SK-N-SH (cell line): Measurements from ENCODE around the gene OGFOD2. TPM values are rescaled to one million over a fixed set of nuclear protein-coding genes. Genes with fewer than 3 reads are reported as not detected.

Experiments used
- CTCF ChIA-PET: fragments of 300-600, 350-600 bp; formaldehyde crosslinking; extraction: SDS; loops from one replicate; lab custom pipeline; 2021; lab: Yijun Ruan, JAX
- POLR2A ChIA-PET: fragments of 350-600 bp; sonication (Branson Sonifier 250); formaldehyde crosslinking; extraction: SDS; loops from one replicate; lab custom pipeline; 2020; ENCODE audit warnings: antibody characterized with exemption, inconsistent platforms; lab: Yijun Ruan, JAX
- DNase-seq: peaks from one replicate; pipeline ENCODE4 v3.0.0; 2012
- H2AFZ ChIP-seq: fragments of 200-600 bp; sonication (generic); 2 replicates; pipeline ENCODE4 v1.8.1; 2016; ENCODE audit warnings: antibody characterized with exemption, mild to moderate bottlenecking, low read depth
- H3F3A ChIP-seq: fragments of 200-600 bp; sonication (generic); replicated peaks from 2 replicates; pipeline ENCODE3; 2016; ENCODE audit warnings: antibody characterized with exemption, mild to moderate bottlenecking; ENCODE audit not compliant: insufficient read depth
- H3K27ac ChIP-seq, 2 experiments: fragments of 200-500 bp in 1 of 2; fragments of 200-600 bp in 1 of 2; sonication (Bioruptor generic) in 1 of 2; sonication (generic), shearing (Covaris generic) in 1 of 2; 2 replicates each; pipeline versions ENCODE4 v1.5.1 to v1.6.1; 2014 to 2016; ENCODE audit warnings: low read depth in 2 of 2, inconsistent platforms in 1 of 2, low read length in 1 of 2, mild to moderate bottlenecking in 1 of 2, mixed read lengths in 1 of 2
- H3K27me3 ChIP-seq: fragments of 200-600 bp; sonication (generic), shearing (Covaris generic); 2 replicates; pipeline ENCODE4 v1.6.1; 2016; ENCODE audit warnings: mixed run types; ENCODE audit not compliant: insufficient read depth
- H3K36me3 ChIP-seq, 2 experiments: fragments of 200-500 bp in 1 of 2; fragments of 200-600 bp in 1 of 2; sonication (Bioruptor generic) in 1 of 2; sonication (generic) in 1 of 2; replicated peaks in 1 of 2; 2 replicates each; pipeline versions ENCODE3 to v1.5.1; 2014 to 2016; ENCODE audit warnings: low read length in 1 of 2, mild to moderate bottlenecking in 1 of 2; ENCODE audit not compliant: insufficient read depth in 2 of 2, control insufficient read depth in 1 of 2
- H3K4me1 ChIP-seq, 2 experiments: fragments of 200-500 bp in 1 of 2; fragments of 200-600 bp in 1 of 2; sonication (Bioruptor generic) in 1 of 2; sonication (generic), shearing (Covaris generic) in 1 of 2; 2 replicates each; pipeline versions ENCODE4 v1.5.1 to v1.6.1; 2014 to 2016; ENCODE audit warnings: low read depth in 1 of 2, low read length in 1 of 2, mixed run types in 1 of 2; ENCODE audit not compliant: insufficient read depth in 2 of 2, control insufficient read depth in 1 of 2
- H3K4me2 ChIP-seq: fragments of 200-600 bp; sonication (generic), shearing (Covaris generic); 2 replicates; pipeline ENCODE4 v1.6.1; 2017; ENCODE audit warnings: mixed run types
- H3K4me3 ChIP-seq, 2 experiments: fragments of 200-500 bp in 1 of 2; fragments of 200-600 bp in 1 of 2; sonication (Bioruptor generic) in 1 of 2; sonication (generic), shearing (Covaris generic) in 1 of 2; 2 replicates each; pipeline versions ENCODE4 v1.5.1 to v1.8.1; 2014 to 2016; ENCODE audit warnings: low read depth in 2 of 2, inconsistent platforms in 1 of 2, low read length in 1 of 2, mild to moderate bottlenecking in 1 of 2, mixed read lengths in 1 of 2, moderate library complexity in 1 of 2
- H3K79me2 ChIP-seq: fragments of 200-600 bp; sonication (generic); 2 replicates; pipeline ENCODE4 v1.8.1; 2017; ENCODE audit warnings: mild to moderate bottlenecking; ENCODE audit not compliant: insufficient read depth
- H3K9ac ChIP-seq: fragments of 200-600 bp; sonication (generic); 2 replicates; pipeline ENCODE4 v1.6.1; 2017; ENCODE audit warnings: mixed run types
- H3K9me2 ChIP-seq: fragments of 200-600 bp; sonication (generic); 2 replicates; pipeline ENCODE4 v1.6.1; 2017; ENCODE audit warnings: mixed run types
- H3K9me3 ChIP-seq: fragments of 200-600 bp; sonication (generic); 2 replicates; pipeline ENCODE4 v1.6.1; 2017; ENCODE audit warnings: mixed run types, mild to moderate bottlenecking, moderate library complexity
- H4K20me1 ChIP-seq: fragments of 200-600 bp; sonication (generic); 2 replicates; pipeline ENCODE4 v1.6.1; 2017; ENCODE audit warnings: mild to moderate bottlenecking, mixed run types; ENCODE audit not compliant: insufficient read depth
- CHD2 ChIP-seq: fragments of 150-350 bp; IDR thresholded peaks from 2 replicates; pipeline ENCODE4 v1.6.1; 2018; ENCODE audit warnings: low read length; ENCODE audit not compliant: partially characterized antibody
- ELF1 ChIP-seq: IDR thresholded peaks from 2 replicates; pipeline ENCODE4 v1.4.0; 2012
- FOSL2 ChIP-seq: IDR thresholded peaks from 2 replicates; pipeline ENCODE4 v1.4.0; 2012; ENCODE audit warnings: low read depth, mild to moderate bottlenecking, moderate library complexity, borderline replicate concordance
- FOXM1 ChIP-seq: IDR thresholded peaks from 2 replicates; pipeline ENCODE4 v1.4.0; 2012; ENCODE audit warnings: low read depth, mild to moderate bottlenecking
- MXI1 ChIP-seq: IDR thresholded peaks from 2 replicates; pipeline ENCODE4 v1.6.1; 2012; ENCODE audit warnings: mild to moderate bottlenecking, low read depth, low read length, improper control_type of control experiment
- NRF1 ChIP-seq: IDR thresholded peaks from 2 replicates; pipeline ENCODE4 v1.6.1; 2012; ENCODE audit warnings: low read depth, mild to moderate bottlenecking, low read length
- POLR2AphosphoS5 ChIP-seq: IDR thresholded peaks from 2 replicates; pipeline ENCODE4 v1.6.1; 2012; ENCODE audit warnings: low read depth, low read length
- RAD21 ChIP-seq: IDR thresholded peaks from 2 replicates; pipeline ENCODE4 v1.6.1; 2012; ENCODE audit warnings: mild to moderate bottlenecking, low read length
- SIN3A ChIP-seq: IDR thresholded peaks from 2 replicates; pipeline ENCODE4 v1.6.1; 2012; ENCODE audit warnings: low read depth, mild to moderate bottlenecking, low read length, moderate library complexity, borderline replicate concordance
- SMC3 ChIP-seq: IDR thresholded peaks from 2 replicates; pipeline ENCODE4 v1.6.1; 2012; ENCODE audit warnings: low read depth, low read length, improper control_type of control experiment
- TEAD4 ChIP-seq: IDR thresholded peaks from 2 replicates; pipeline ENCODE4 v1.4.0; 2012; ENCODE audit warnings: mild to moderate bottlenecking, borderline replicate concordance; ENCODE audit not compliant: insufficient read depth
- YY1 ChIP-seq: IDR thresholded peaks from 2 replicates; pipeline ENCODE4 v1.4.0; 2012; ENCODE audit warnings: low read depth, mild to moderate bottlenecking
- WGBS: methylation state at CpG from one replicate; pipeline ENCODE4 v1.1.6; 2017; ENCODE audit warnings: low lambda C conversion rate; 5-methylcytosine and 5-hydroxymethylcytosine counted together
- polyA plus RNA-seq, 3 experiments: library from polyadenylated mRNA; depleted of rRNA; stranded (reverse); fragments of >200 nt; gene quantifications; 2 replicates each; pipeline ENCODE4 v1.2.3, GENCODE V29; 2012
- TF ChIP-seq, protein P1 (sequence below): IDR thresholded peaks from 2 replicates; pipeline ENCODE4 v1.4.0; 2012; ENCODE audit warnings: low read depth, borderline replicate concordance
- TF ChIP-seq, protein P2 (sequence below): IDR thresholded peaks from 2 replicates; pipeline ENCODE4 v1.6.1; 2012; ENCODE audit warnings: mild to moderate bottlenecking, low read depth, low read length, moderate library complexity
- TF ChIP-seq, protein P3 (sequence below): fragments of 150-350 bp; IDR thresholded peaks from 2 replicates; pipeline ENCODE4 v1.6.1; 2016; ENCODE audit warnings: mild to moderate bottlenecking, low read depth, low read length
- TF ChIP-seq, protein P4 (sequence below): fragments of 200-600 bp; sonication (generic); IDR thresholded peaks from 2 replicates; pipeline ENCODE4 v1.6.1; 2017; ENCODE audit warnings: antibody characterized with exemption, mild to moderate bottlenecking, moderate library complexity

The OGFOD2 gene
- polyA plus RNA-seq, 1 of the 3 experiments (the other 2 are of a cell fraction), result 22.0 TPM

DNA sequence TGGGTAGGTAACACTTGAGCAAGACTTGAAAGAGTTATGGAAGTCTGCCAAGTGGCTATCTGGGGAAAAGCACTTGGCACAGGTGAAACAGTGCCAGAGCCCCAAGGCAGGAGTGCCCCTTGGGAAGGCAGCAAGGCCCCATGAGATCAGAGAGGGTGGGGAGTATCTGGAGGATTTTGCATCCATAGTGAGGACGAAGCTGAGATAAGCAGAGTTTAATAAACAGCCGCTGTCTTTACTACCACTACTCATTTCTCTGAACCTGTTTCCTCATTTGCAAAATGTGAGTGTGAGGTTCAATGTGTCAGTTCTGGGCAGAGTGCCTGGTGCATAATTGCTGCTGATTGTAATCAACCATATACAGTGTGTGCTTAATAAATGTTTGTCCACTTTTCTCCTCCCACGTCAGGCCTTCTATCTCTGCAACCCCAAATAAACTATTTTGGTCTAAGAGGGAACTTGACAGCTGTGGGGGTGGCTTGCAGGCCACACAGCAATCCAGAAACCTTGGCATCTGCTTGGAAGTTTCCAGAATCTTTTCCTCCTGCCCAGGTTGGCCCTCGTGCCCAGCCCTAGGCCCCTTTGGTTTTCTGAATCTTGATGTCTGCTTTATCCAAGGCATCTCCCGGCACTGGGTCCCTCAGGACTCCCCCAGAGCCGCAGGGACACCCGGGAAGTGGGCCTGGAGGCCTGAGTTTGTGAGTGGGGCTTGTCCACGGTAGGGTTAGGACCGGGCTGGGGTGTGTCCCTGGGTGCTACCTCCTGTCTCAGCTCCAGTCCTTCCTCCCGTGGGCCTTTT, 13.3 kb upstream of the OGFOD2 start:
- no peaks in the 10 kb centered on the region for H3K79me2 ChIP-seq
- H3K27ac ChIP-seq, result no peak overlapping the region
- peaks cover 6% of the 10 kb centered on the region for H3F3A ChIP-seq
- ChIA-PET CTCF (interaction anchor here (2.6 to 2.7 kb wide), 3 partner anchors 9 to 168 kb away, joined by 8 to 11 read pairs (median 10); no protein-coding TSS in a partner anchor), POLR2A (interaction anchor here (0.6 kb wide), 1 partner anchor 14 kb away, joined by 3 read pairs; no protein-coding TSS in a partner anchor)
- H3K9me2 ChIP-seq, result no peaks in the 10 kb centered on the region
- no peaks in the 10 kb centered on the region for H3K9me3 ChIP-seq
- peaks cover 6 to 23% of the 10 kb centered on the region in 2 experiments; a peak in 2 of 4 replicates for H3K4me1 ChIP-seq
- WGBS, result 90% methylated on average over 8 of the region's 10 CpGs
- no peaks in the 10 kb centered on the region for H3K27me3 ChIP-seq
- DNase-seq, result no peak
- no peak overlapping the region for H3K9ac ChIP-seq
- TF ChIP-seq, protein P1, sequence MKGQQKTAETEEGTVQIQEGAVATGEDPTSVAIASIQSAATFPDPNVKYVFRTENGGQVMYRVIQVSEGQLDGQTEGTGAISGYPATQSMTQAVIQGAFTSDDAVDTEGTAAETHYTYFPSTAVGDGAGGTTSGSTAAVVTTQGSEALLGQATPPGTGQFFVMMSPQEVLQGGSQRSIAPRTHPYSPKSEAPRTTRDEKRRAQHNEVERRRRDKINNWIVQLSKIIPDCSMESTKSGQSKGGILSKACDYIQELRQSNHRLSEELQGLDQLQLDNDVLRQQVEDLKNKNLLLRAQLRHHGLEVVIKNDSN, result no peak
- TF ChIP-seq, protein P2, sequence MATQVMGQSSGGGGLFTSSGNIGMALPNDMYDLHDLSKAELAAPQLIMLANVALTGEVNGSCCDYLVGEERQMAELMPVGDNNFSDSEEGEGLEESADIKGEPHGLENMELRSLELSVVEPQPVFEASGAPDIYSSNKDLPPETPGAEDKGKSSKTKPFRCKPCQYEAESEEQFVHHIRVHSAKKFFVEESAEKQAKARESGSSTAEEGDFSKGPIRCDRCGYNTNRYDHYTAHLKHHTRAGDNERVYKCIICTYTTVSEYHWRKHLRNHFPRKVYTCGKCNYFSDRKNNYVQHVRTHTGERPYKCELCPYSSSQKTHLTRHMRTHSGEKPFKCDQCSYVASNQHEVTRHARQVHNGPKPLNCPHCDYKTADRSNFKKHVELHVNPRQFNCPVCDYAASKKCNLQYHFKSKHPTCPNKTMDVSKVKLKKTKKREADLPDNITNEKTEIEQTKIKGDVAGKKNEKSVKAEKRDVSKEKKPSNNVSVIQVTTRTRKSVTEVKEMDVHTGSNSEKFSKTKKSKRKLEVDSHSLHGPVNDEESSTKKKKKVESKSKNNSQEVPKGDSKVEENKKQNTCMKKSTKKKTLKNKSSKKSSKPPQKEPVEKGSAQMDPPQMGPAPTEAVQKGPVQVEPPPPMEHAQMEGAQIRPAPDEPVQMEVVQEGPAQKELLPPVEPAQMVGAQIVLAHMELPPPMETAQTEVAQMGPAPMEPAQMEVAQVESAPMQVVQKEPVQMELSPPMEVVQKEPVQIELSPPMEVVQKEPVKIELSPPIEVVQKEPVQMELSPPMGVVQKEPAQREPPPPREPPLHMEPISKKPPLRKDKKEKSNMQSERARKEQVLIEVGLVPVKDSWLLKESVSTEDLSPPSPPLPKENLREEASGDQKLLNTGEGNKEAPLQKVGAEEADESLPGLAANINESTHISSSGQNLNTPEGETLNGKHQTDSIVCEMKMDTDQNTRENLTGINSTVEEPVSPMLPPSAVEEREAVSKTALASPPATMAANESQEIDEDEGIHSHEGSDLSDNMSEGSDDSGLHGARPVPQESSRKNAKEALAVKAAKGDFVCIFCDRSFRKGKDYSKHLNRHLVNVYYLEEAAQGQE, result no peak
- TF ChIP-seq, protein P3, sequence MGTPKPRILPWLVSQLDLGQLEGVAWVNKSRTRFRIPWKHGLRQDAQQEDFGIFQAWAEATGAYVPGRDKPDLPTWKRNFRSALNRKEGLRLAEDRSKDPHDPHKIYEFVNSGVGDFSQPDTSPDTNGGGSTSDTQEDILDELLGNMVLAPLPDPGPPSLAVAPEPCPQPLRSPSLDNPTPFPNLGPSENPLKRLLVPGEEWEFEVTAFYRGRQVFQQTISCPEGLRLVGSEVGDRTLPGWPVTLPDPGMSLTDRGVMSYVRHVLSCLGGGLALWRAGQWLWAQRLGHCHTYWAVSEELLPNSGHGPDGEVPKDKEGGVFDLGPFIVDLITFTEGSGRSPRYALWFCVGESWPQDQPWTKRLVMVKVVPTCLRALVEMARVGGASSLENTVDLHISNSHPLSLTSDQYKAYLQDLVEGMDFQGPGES, result no peak
- no peak for TF ChIP-seq FOSL2
- no peak for TF ChIP-seq NRF1
- TF ChIP-seq SMC3, result no peak
- TF ChIP-seq FOXM1, result no peak
- no peak for TF ChIP-seq MXI1
- TF ChIP-seq POLR2AphosphoS5, result no peak
- TF ChIP-seq RAD21, result no peak
- TF ChIP-seq, protein P4, sequence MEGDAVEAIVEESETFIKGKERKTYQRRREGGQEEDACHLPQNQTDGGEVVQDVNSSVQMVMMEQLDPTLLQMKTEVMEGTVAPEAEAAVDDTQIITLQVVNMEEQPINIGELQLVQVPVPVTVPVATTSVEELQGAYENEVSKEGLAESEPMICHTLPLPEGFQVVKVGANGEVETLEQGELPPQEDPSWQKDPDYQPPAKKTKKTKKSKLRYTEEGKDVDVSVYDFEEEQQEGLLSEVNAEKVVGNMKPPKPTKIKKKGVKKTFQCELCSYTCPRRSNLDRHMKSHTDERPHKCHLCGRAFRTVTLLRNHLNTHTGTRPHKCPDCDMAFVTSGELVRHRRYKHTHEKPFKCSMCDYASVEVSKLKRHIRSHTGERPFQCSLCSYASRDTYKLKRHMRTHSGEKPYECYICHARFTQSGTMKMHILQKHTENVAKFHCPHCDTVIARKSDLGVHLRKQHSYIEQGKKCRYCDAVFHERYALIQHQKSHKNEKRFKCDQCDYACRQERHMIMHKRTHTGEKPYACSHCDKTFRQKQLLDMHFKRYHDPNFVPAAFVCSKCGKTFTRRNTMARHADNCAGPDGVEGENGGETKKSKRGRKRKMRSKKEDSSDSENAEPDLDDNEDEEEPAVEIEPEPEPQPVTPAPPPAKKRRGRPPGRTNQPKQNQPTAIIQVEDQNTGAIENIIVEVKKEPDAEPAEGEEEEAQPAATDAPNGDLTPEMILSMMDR, result no peak
- no peak for TF ChIP-seq CHD2
- TF ChIP-seq SIN3A, result no peak
- TF ChIP-seq TEAD4, result no peak
- no peak for TF ChIP-seq ELF1
- no peak for TF ChIP-seq YY1
- no peak overlapping the region for H3K4me3 ChIP-seq
- no peak overlapping the region for H2AFZ ChIP-seq
- no peak overlapping the region for H3K4me2 ChIP-seq
- no peaks in the 10 kb centered on the region for H3K36me3 ChIP-seq
- no peaks in the 10 kb centered on the region for H4K20me1 ChIP-seq
